ENCODE results near the gene GHR. TPM values are rescaled to one million over a fixed set of nuclear protein-coding genes. Genes with fewer than 3 reads are reported as not detected.

The GHR gene
- total RNA-seq, 1 donor from 2014 or later, result 16.7 TPM

DNA sequence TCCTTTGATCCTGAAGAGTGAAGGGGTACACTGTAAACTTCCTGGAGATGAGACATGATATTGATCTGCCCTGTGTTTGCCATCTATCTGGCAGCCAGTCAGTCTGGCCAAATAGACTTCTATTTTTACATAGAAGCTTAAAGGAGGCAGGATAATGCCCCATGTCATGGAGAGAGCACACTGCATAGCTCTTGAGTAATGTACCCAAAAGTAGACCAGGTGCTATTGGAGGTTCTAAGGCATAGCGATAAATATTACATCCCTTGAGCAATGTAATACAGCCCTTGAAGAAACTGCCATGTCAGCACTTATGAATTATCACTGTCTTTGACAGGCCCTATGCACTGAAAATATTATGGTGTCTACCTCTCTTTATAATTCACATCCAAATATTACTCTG lies 131.8 kb downstream of the GHR start:
- no peak overlapping the region for H3K4me3 ChIP-seq (ENCODE audit: low read length in 3 of 3)
- H3K36me3 ChIP-seq (ENCODE audit: control insufficient read depth in 3 of 3, insufficient read depth in 3 of 3, low read length in 3 of 3), result no peaks in the 10 kb centered on the region
- peaks cover 17 to 34% (median 21%) of the 10 kb centered on the region in 3 donors for H3K4me1 ChIP-seq (ENCODE audit: control insufficient read depth in 3 of 3, insufficient read depth in 3 of 3, low read length in 3 of 3)
- H3K9ac ChIP-seq (ENCODE audit: low read depth in 1 of 3, low read length in 3 of 3), result peak overlapping the region in 1 of 3 donors; percentile 18
- H3K27ac ChIP-seq (ENCODE audit: low read depth, low read length), result peak overlapping the region; percentile 73
- H3K9me3 ChIP-seq (ENCODE audit: control insufficient read depth in 3 of 3, low read length in 3 of 3), result no peaks in the 10 kb centered on the region
- no peaks in the 10 kb centered on the region for H3K27me3 ChIP-seq (ENCODE audit: control insufficient read depth in 3 of 3, insufficient read depth in 3 of 3, low read length in 3 of 3)

DNA sequence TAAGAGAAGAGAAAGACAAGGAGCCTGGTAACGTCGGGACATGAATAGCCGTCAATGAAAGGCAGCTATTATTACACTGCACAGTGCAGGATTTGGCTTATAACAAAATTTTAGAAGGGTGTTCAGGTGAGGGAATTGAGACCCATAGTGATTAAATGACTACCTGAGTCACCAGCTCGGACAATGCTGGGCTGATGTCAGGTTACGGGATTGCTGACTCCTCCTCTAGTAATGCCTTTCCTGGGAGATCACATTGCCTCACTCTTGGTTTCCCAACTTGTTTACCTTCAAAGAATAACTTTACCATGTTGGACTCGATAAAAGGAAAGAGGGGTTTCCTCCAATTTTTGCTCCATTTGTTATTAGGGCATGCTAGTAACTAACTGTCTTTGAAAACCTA lies 132.6 kb downstream of the GHR start:
- no peaks in the 10 kb centered on the region for H3K9me3 ChIP-seq (ENCODE audit: control insufficient read depth in 3 of 3, low read length in 3 of 3)
- peak overlapping the region; percentile 73 for H3K27ac ChIP-seq (ENCODE audit: low read depth, low read length)
- H3K9ac ChIP-seq (ENCODE audit: low read depth in 1 of 3, low read length in 3 of 3), result peak overlapping the region in 2 of 3 donors; percentile 0 to 18
- no peaks in the 10 kb centered on the region for H3K36me3 ChIP-seq (ENCODE audit: control insufficient read depth in 3 of 3, insufficient read depth in 3 of 3, low read length in 3 of 3)
- peak overlapping the region; percentile 0 to 37 (median 6) for H3K4me3 ChIP-seq (ENCODE audit: low read length in 3 of 3)
- peaks cover 17 to 34% (median 21%) of the 10 kb centered on the region in 3 donors for H3K4me1 ChIP-seq (ENCODE audit: control insufficient read depth in 3 of 3, insufficient read depth in 3 of 3, low read length in 3 of 3)
- no peaks in the 10 kb centered on the region for H3K27me3 ChIP-seq (ENCODE audit: control insufficient read depth in 3 of 3, insufficient read depth in 3 of 3, low read length in 3 of 3)

DNA sequence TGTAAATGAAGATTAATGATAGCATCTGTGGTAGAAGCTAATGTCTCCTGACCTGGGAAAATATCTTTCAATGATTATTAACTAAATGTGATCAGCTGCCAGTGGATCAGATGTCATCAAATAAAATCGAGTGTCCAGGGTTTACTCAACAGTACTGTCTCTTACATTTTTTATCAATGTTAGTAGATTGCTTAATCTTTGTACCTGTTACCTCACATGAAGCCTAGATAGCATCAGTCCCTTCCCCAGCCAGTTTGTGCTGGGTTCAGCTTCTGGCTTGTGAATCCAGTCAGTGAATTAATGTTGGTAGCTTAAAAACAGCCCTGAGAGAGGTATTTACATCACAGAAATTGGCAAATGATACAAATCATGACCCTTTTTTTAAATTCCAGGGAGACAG lies 134.4 kb downstream of the GHR start:
- Histone ChIP-seq H3K27ac (ENCODE audit: low read depth, low read length) (no peak overlapping the region), H3K9me3 (ENCODE audit: control insufficient read depth in 3 of 3, low read length in 3 of 3) (no peaks in the 10 kb centered on the region), H3K36me3 (ENCODE audit: control insufficient read depth in 3 of 3, insufficient read depth in 3 of 3, low read length in 3 of 3) (no peaks in the 10 kb centered on the region), H3K4me3 (ENCODE audit: low read length in 3 of 3) (no peak overlapping the region), H3K4me1 (ENCODE audit: control insufficient read depth in 3 of 3, insufficient read depth in 3 of 3, low read length in 3 of 3) (peaks cover 15 to 20% (median 17%) of the 10 kb centered on the region in 3 donors), H3K9ac (ENCODE audit: low read depth in 1 of 3, low read length in 3 of 3) (no peak overlapping the region), H3K27me3 (ENCODE audit: control insufficient read depth in 3 of 3, insufficient read depth in 3 of 3, low read length in 3 of 3) (no peaks in the 10 kb centered on the region)

DNA sequence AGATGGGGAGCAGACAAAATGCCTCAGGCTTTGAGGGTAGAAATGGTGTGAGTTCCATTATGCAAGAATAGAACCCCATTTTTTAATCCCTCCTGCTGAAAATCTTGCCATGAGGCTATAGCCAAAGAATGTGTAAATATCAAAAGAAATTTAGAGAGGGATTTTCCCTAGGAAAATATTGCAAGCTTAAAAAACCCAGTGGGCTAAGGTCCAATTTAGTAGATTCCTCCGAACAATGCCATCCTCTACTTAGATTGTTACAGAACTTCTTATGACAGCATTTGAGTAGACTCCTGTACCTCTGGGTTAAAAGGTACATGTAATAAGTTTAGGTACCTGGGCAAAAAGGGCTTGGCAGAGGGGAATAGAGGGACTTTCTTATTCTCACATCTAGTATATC lies 138.4 kb downstream of the GHR start:
- no peaks in the 10 kb centered on the region for H3K36me3 ChIP-seq (ENCODE audit: control insufficient read depth in 3 of 3, insufficient read depth in 3 of 3, low read length in 3 of 3)
- H3K9ac ChIP-seq (ENCODE audit: low read depth in 1 of 3, low read length in 3 of 3), result no peak overlapping the region
- no peak overlapping the region for H3K27ac ChIP-seq (ENCODE audit: low read depth, low read length)
- no peak overlapping the region for H3K4me3 ChIP-seq (ENCODE audit: low read length in 3 of 3)
- H3K9me3 ChIP-seq (ENCODE audit: control insufficient read depth in 3 of 3, low read length in 3 of 3), result no peaks in the 10 kb centered on the region
- peaks cover 16 to 18% (median 18%) of the 10 kb centered on the region in 3 donors for H3K4me1 ChIP-seq (ENCODE audit: control insufficient read depth in 3 of 3, insufficient read depth in 3 of 3, low read length in 3 of 3)
- H3K27me3 ChIP-seq (ENCODE audit: control insufficient read depth in 3 of 3, insufficient read depth in 3 of 3, low read length in 3 of 3), result no peaks in the 10 kb centered on the region

DNA sequence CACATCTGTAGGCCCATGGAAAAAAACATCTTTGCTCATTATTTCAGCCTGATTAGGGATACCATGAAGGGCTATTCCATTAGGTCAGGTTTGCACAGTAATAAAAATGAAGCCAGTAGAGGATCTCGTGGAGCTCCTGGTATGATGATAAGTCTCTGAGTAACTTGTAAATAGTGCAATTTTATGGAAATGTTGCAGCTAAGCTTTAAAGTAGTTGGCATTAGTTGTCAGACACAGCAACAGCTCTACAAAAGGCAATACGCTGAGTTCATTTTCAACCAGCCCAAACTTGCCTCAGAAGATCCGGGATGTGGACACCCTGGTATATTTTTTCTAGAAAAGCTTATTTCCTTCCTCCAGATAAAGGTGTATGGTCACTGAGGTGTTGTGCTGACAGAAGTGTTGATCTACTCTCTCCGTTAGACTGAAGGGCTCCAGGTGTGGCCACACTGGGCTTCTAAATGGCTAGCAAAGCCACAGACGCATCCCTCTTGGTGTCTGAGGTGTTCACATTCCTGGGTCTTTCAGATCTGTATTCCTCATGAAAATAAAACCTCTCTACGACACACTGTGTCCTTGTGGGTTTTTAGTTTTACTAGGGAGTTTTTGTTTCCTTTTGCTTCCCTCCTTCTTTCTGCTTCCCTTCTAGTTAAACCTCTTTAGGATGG lies 141.6 kb downstream of the GHR start:
- Histone ChIP-seq H3K36me3 (ENCODE audit: control insufficient read depth in 3 of 3, insufficient read depth in 3 of 3, low read length in 3 of 3) (no peaks in the 10 kb centered on the region), H3K9me3 (ENCODE audit: control insufficient read depth in 3 of 3, low read length in 3 of 3) (no peaks in the 10 kb centered on the region), H3K27ac (ENCODE audit: low read depth, low read length) (peak overlapping the region; percentile 80)

DNA sequence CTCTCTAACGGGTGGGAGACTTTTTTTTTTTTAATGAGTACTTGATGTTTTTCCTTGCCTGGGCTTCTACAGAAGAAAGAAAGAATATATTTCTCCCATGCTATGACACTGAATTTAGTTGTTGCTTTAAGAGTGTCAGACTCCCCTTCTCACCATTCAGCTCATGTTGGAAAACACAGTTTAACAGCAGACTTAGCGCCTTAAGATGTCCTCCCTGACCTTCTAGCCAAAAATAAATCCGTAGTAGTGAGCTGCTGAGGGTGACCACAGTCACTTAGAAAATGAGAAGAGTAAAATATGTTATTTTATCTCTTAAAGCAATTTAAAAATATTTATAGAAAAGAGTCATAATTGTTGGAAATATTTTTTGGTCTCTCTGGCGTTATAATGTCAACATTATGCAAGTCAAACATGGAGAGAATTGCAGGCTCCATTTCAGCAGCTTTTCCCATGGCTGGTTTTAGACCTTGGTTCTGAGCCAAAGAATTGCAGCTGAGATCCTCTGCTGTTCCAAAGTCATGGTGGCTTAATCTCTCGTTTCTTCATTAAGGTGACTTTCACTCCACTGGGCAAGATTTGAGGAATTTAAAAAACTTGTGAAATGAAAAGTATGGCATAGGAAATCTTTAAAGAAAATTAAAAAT lies 143.5 kb downstream of the GHR start:
- Histone ChIP-seq H3K27me3 (ENCODE audit: control insufficient read depth in 3 of 3, insufficient read depth in 3 of 3, low read length in 3 of 3) (no peaks in the 10 kb centered on the region), H3K4me3 (ENCODE audit: low read length in 3 of 3) (peak overlapping the region in 2 of 3 donors; percentile 34 to 48), H3K36me3 (ENCODE audit: control insufficient read depth in 3 of 3, insufficient read depth in 3 of 3, low read length in 3 of 3) (no peaks in the 10 kb centered on the region), H3K27ac (ENCODE audit: low read depth, low read length) (peak overlapping the region; percentile 80), H3K9me3 (ENCODE audit: control insufficient read depth in 3 of 3, low read length in 3 of 3) (no peaks in the 10 kb centered on the region), H3K9ac (ENCODE audit: low read depth in 1 of 3, low read length in 3 of 3) (peak overlapping the region in 2 of 3 donors; percentile 0 to 73), H3K4me1 (ENCODE audit: control insufficient read depth in 3 of 3, insufficient read depth in 3 of 3, low read length in 3 of 3) (peaks cover 24 to 31% (median 28%) of the 10 kb centered on the region in 3 donors)

More for the DNA sequence above, 141.6 kb downstream of the GHR start:
- H3K27me3 ChIP-seq (ENCODE audit: control insufficient read depth in 3 of 3, insufficient read depth in 3 of 3, low read length in 3 of 3), result no peaks in the 10 kb centered on the region
- H3K9ac ChIP-seq (ENCODE audit: low read depth in 1 of 3, low read length in 3 of 3), result no peak overlapping the region
- H3K4me3 ChIP-seq (ENCODE audit: low read length in 3 of 3), result no peak overlapping the region
- H3K4me1 ChIP-seq (ENCODE audit: control insufficient read depth in 3 of 3, insufficient read depth in 3 of 3, low read length in 3 of 3), result peaks cover 19 to 24% (median 21%) of the 10 kb centered on the region in 3 donors

DNA sequence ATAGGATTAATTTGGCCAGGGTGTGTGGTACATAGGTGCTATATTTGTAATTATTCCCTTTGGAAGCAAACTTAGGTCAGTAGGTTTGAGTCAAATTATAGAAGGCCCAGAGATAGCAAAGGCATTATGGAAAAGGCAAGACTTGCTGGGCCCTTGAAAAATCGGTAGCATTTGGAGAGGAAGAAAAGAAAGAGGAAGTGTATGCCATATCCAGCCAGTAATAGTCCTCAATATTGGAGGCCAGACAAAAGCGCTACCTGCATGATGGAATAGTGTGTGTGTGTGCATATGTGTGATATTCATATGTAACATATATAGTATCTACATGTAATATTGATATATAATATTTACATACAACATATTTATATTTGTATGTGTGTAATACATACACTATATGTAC lies 146.1 kb downstream of the GHR start:
- Histone ChIP-seq H3K36me3 (ENCODE audit: control insufficient read depth in 3 of 3, insufficient read depth in 3 of 3, low read length in 3 of 3) (peaks cover 0 to 3% (median 0%) of the 10 kb centered on the region in 3 donors), H3K9me3 (ENCODE audit: control insufficient read depth in 3 of 3, low read length in 3 of 3) (no peaks in the 10 kb centered on the region), H3K9ac (ENCODE audit: low read depth in 1 of 3, low read length in 3 of 3) (no peak overlapping the region), H3K27me3 (ENCODE audit: control insufficient read depth in 3 of 3, insufficient read depth in 3 of 3, low read length in 3 of 3) (no peaks in the 10 kb centered on the region), H3K27ac (ENCODE audit: low read depth, low read length) (no peak overlapping the region), H3K4me3 (ENCODE audit: low read length in 3 of 3) (no peak overlapping the region), H3K4me1 (ENCODE audit: control insufficient read depth in 3 of 3, insufficient read depth in 3 of 3, low read length in 3 of 3) (peaks cover 31 to 50% (median 36%) of the 10 kb centered on the region in 3 donors)

DNA sequence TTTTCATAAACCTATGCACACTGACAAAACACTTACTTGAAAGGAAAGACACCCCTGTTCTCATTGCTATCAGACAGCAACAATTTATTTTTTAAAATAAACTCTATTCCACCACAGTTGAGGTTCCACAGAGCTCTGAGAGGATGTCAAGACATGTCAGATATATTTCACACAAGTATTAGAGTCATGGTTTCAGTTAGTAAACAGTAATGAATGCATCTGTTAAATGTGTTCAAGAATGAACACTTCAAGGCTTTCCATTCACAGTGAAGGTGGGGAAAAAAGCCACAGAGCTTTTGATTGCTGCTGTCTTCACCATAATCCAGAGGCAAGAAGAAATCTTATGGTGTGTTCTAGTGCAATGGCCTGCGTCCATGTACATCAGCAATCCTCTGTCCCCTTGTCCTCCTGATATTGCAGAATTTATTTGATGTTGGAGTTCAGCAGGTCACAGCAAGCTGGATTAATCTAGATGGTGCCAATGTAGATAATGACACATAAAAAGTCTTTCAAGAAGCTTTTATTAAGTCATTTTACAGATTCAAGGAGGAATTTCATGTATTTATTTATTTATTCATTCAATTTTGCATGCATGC lies 146.8 kb downstream of the GHR start:
- peaks cover 0 to 3% (median 0%) of the 10 kb centered on the region in 3 donors for H3K36me3 ChIP-seq (ENCODE audit: control insufficient read depth in 3 of 3, insufficient read depth in 3 of 3, low read length in 3 of 3)
- no peak overlapping the region for H3K4me3 ChIP-seq (ENCODE audit: low read length in 3 of 3)
- no peak overlapping the region for H3K9ac ChIP-seq (ENCODE audit: low read depth in 1 of 3, low read length in 3 of 3)
- H3K27ac ChIP-seq (ENCODE audit: low read depth, low read length), result peak overlapping the region; percentile 6
- H3K9me3 ChIP-seq (ENCODE audit: control insufficient read depth in 3 of 3, low read length in 3 of 3), result no peaks in the 10 kb centered on the region
- H3K27me3 ChIP-seq (ENCODE audit: control insufficient read depth in 3 of 3, insufficient read depth in 3 of 3, low read length in 3 of 3), result no peaks in the 10 kb centered on the region
- H3K4me1 ChIP-seq (ENCODE audit: control insufficient read depth in 3 of 3, insufficient read depth in 3 of 3, low read length in 3 of 3), result peaks cover 27 to 47% (median 33%) of the 10 kb centered on the region in 3 donors

DNA sequence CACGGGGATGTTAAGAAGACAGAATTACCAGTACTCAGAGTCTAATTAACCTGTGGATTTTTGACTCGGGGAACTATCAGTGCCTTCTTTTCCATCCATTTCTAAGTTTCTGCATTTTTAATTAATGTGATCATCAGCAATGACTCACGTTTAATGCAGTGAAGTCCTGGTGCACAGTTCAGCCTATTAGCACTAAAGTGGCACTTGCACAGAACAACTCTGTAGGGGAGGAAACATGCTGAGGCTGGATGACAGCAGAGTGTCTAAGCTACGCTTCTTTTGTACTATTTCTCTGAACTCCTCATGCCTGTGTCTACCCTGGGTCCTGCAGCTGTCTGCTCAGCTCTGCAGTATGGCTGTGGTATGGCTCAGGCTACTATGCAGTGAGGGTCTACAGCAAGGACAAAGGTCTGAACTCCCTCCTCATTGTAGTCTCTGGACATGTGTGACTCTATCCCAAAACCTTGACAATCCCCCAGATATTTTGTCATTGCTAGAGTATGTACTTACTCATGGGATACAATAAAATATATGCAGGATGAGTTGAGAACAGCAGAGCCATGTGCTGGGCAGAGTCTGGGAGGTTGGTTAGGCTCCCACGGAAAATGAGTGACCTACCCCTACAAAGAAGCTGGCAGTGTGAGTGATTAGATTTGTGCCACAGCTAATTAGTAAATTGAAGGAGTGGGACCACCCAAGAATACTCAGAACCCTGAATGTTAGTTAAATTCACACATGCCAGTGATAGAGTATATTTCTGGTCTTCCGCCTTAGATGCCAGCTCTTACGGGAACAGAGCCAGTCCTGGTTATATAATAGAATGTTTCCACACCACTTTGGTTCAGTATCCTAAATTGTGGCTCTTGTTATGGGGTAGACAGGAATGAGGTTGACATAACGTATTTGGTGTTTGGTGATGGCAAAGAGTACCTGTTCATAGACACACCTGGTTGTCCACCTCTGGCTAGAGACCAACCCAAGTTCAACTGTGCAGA lies 148.0 kb downstream of the GHR start:
- Histone ChIP-seq H3K27ac (ENCODE audit: low read depth, low read length) (peak overlapping the region; percentile 15), H3K4me1 (ENCODE audit: control insufficient read depth in 3 of 3, insufficient read depth in 3 of 3, low read length in 3 of 3) (peaks cover 17 to 37% (median 24%) of the 10 kb centered on the region in 3 donors), H3K9me3 (ENCODE audit: control insufficient read depth in 3 of 3, low read length in 3 of 3) (no peaks in the 10 kb centered on the region)

More for the DNA sequence above, 148.0 kb downstream of the GHR start:
- Histone ChIP-seq H3K4me3 (ENCODE audit: low read length in 3 of 3) (peak overlapping the region in 1 of 3 donors; percentile 9), H3K27me3 (ENCODE audit: control insufficient read depth in 3 of 3, insufficient read depth in 3 of 3, low read length in 3 of 3) (no peaks in the 10 kb centered on the region), H3K9ac (ENCODE audit: low read depth in 1 of 3, low read length in 3 of 3) (no peak overlapping the region), H3K36me3 (ENCODE audit: control insufficient read depth in 3 of 3, insufficient read depth in 3 of 3, low read length in 3 of 3) (peaks cover 0 to 3% (median 0%) of the 10 kb centered on the region in 3 donors)

Measured in skeletal muscle tissue (tissue), 4 donors.